HG03175 (cell line): ENCODE data around the gene BRI3BP.
A peak's percentile ranks its signal among the peaks of the same experiment; 100 is the strongest.
"Not testable (repeated sequence)": the region's sequence is repeated elsewhere in the genome, so short reads cannot be mapped to it uniquely, and the experiment has no call there.

Source experiments
- ATAC-seq: cut with Tn5 transposase; IDR thresholded peaks from one replicate; pipeline ENCODE4 v1.9.1; 2021; ENCODE audit warnings: mild to moderate bottlenecking, moderate library complexity; ENCODE audit not compliant: unreplicated experiment

BRI3BP gene

GRCh38 chr12:125065021-125065918 lies 71.8 kb downstream of the BRI3BP start, which contains the start of gene AACS:
TSS of gene AACS (plus strand) at chr12:125065435. CDS start at chr12:125065585, 150 bp downstream.
- peak; percentile 91 for ATAC-seq

GRCh38 chr12:125065919-125066570 lies 72.6 kb downstream of the BRI3BP start:
- no peak for ATAC-seq

DNA sequence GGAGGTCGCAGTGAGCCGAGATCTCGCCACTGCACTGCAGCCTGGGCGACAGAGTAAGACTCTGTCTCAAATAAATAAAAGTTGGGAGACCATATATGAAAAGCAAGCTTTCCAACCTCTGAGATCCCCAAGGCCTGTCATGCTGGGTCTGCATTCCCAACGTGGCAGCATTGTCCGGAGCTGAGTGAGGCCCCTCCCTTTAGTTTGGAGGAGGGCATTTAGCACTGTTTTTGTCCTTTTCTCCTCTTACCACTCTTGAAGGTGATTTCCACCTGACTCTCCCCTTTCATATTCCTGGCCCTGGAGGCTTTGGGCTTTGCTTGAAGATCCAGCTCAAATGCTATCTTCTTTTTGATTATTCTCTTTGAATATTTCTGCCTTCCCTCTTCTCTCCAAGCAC lies 74.9 kb downstream of the BRI3BP start:
- no peak for ATAC-seq

- ATAC-seq, result no peak
These were observed 76.2 kb downstream of the BRI3BP start for GRCh38 chr12:125069616-125070015.

DNA sequence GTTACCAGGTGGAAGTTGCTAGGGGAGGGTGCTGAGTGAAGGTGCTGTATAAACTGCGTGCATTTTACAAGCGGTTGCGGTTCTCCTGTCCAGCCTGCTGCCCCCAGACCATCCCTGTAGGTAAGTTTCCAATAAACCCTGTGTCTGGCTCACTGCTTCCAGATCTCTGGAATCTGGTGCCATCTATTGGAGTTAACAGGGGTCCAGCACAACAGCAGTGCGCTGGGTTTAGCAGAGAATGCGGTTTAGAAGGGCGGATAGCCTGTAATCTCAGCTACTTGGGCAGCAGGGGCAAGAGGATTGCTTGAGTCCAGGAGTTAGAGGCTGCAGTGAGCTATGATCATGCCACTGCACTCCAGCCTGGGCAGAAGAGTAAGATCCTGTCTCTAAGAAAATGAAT lies 76.7 kb downstream of the BRI3BP start:
- ATAC-seq, result no peak

DNA sequence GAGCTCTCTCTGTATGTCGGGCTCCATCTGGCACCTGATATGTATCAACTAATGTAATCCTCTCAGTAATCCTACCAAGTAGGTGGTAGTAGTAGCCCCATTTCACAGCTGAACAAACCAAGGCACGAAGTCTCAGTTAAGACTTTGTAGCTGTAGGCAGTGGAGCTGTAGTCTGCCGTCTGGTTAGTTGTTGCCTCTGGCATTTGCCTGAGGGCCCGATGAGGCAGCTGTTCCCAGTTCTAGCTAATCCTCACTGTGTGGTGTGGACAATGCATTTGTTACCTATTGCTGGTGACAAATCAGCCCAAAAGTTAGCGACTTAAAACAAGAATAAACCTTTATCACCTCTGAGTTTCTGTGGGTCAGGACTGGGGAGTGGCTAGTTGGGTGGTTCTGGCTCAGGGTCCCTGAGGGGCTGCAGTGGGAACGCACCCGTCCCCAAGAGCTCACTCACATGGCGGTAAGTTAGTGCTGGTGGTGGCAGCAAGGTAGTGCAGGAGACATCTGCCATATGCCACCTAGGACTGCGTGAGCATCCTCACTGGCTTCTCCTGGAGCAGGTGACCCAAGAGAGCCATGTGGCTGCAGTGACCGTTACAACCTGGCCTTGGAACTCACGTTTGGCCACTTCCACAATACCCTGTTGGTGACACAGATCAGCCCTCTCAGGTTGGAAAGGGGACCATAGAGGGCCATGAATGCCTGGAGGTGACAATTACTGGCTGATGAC lies 77.4 kb downstream of the BRI3BP start:
- ATAC-seq, result no peak

DNA sequence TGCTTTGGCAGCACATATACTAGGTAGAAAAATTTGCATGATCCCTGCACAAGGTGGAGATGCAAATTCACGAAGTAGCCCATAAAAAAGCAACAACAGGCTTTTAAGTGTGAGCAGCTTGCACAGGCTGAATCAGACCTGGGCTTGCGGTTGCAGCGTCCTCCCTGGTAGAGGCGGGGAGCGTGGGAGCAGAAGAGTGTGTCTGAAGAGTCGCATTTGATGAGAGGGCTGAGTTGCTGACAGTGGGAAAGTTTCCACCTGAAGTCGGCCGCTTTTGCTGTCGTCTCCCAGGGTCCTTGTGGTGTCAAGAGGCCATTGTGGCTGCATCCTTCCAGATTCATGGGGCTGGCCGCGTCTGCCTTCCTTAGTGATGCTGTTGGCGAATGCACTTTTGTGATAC lies 78.0 kb downstream of the BRI3BP start:
- ATAC-seq, result no peak

- ATAC-seq, result no peak
These were observed 79.1 kb downstream of the BRI3BP start for GRCh38 chr12:125072496-125072895.

DNA sequence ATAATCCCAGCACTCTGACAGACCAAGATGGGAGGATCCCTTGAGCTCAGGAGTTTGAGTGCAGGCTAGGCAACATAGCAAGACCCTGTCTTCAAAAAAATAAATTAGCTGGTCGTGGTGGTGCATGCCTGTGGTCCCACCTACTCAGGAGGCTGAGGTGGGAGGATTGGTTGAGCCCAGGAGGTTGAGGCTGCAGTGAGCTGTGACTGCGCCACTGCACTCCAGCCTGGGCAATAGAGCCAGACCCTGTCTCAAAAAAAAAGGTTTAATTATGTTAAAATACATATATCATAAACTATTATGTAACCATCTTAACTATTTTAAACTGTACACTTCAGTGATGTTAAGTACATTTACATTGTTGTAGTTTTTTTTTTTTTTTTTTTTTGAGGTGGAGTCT lies 80.8 kb downstream of the BRI3BP start:
- ATAC-seq, result not testable (repeated sequence)

GRCh38 chr12:125076103-125076502 lies 82.7 kb downstream of the BRI3BP start:
- no peak for ATAC-seq

DNA sequence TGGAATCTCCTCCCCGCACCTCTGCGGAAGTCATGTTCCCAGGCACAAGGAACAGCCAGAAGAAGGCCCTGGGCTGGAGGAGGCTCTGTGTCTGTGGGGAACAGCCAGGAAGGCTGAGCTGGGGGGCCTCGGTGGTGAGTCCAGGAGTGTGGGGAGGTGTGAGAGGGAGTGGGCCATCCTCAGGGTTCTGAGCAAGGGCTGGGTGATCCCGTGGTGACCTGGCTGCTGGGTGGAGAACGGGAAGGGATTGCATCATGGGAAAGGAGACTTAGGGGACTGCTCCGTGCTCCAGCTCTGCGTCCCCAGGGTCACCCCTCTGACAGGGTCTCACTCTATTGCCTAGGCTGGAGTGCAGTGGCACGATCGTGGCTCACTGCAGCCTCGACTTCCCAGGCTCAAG lies 85.6 kb downstream of the BRI3BP start:
- ATAC-seq, result no peak

GRCh38 chr12:125079648-125080645 lies 86.5 kb downstream of the BRI3BP start:
- ATAC-seq, result no peak
